Hematopoietic multipotent progenitor cell treated with erythropoietin and hydrocortisone succinate and interleukin-3 and kit ligand, for 4 days (in vitro differentiated cells): ENCODE results near the gene S100B.
A peak's percentile ranks its signal among the peaks of the same experiment; 100 is the strongest.

ENCODE experiments used
- DNase-seq: peaks from one replicate; pipeline ENCODE4 v3.0.0-alpha.2; 2015

The S100B gene

DNA sequence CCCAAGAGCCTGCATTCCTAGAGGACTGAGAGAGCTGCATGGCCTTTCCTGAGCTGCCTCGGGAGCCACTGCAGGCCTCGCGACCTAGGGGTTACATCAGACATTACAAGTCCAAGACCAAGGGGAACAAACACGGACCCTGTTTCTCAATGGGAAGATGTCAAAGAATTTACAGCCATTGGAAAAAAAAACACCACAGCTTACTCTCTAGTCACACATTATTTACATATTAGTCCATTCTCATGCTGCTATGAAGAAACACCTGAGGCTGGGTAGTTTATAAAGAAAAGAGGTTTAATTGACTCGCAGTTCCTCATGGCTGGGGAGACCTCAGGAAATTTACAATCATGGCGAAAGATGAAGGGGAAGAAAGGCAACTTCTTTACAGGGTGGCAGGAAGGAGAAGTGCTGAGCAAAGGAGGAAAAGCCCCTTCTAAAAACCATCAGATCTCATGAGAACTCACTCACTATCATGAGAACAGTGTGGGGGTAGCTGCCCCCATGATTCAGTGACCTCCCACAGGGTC, 22.2 kb upstream of the S100B start:
- no peak for DNase-seq

DNA sequence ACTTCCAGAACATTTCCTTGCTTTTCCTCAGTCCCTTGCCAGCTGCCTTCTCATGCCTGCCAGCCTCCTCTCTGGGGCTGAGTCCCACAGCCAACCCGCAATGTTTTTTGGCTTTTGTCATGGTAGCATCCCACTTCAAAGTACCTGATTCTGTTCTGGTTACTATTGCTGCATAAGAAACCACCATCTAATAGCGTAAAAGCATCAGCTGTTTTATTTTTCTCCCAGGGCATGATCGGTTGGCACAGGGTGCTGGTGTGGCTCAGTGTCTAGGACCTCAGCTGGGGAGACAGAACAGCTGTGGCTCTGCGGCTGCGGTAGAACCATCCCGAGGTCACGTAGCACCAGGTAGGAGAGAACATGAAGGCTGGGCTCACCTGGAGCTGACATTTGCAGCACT, 21.7 kb upstream of the S100B start:
- no peak for DNase-seq

DNA sequence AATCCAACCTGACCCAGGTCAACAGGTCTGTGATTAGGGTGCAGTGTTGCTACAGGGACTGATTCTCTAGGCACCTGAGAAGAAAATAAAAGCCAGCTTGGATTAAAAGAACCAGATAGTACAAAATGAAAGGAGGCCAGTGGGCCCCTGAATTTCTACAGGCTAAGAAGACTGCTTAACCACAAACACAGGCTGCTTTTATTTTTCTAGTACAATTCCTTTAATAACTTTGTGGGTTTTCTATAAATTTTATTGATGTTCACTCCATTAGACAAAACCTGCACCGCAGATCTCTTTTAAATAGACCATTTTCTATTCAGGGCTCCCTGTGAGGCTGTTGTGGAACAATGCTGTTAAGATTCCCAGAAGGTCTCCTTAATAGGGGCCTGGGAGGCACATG, 20.9 kb upstream of the S100B start:
- DNase-seq = no peak

DNA sequence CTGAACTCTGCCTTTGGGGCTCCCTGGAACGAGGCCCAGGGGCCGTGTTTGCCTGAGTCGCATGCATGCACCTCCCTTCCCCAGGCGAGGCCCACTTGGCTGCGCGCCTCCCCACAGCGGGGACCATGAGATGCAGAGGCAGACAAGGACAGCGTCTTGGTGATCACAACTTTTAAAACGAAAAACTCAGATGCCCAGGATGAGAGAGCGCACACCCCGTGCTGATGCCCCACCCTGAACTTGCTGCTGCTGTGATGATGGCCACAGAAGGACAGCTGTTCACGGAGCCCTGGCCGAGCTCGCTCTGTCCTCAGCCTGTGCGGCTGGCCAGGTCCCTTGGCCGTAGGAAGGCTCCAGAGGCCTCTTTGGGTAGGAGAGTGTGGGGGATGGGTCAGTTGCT, 19.2 kb upstream of the S100B start:
- no peak for DNase-seq

DNA sequence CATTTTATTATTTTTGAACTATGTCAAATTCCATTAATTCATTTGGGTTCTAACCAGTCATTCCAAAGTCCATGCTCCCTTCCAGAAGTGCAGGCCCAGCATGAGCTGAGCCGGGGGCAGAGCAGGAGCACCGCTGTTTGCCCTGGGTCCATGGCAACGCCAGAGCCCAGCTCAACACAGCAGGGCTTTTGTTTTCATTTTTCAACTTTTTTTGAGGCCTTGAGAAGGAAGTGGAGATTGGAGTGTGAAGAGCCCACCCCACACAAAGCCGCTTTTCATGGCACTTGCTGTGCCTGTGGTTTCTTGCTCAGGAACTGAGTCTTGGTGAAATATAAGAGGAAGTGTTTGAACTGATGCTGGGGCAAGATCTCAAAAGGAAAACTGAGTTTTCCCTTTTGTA, 17.3 kb upstream of the S100B start:
- peak; percentile 91 for DNase-seq

DNA sequence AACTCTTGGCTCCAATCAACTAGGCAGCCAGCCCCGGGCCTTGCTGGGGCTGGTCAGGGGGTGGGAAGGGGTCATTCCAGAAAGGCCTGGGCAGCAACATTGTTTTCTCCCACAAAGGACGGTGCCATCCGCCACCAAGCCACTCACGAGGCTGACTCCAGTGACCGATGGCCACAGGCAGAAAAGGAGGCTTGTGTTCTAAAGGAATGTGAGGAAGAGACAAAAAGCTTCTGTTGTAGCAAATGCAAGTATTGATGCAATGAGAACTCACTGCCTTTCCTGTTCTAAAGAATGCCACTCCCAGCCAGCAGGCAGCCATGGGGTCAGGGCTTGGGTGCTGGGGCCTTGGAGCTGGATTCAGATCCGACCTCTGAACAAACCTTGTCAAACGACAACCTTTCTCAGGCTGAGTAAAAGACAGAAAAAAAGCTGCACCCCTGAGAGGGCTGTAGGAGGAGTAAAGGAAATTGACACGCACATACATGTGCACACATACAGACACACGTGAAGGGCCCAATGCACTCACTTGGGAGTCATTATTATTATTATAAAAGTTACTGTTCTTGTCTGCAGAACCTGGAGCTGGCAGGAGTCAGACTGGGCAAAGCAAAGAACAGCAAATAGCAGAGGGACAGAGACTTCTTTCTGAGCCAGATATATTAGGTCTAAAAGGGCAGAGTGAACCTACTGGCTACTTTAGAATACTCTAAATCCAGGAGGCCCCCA, 16.7 kb upstream of the S100B start:
- no peak for DNase-seq

DNA sequence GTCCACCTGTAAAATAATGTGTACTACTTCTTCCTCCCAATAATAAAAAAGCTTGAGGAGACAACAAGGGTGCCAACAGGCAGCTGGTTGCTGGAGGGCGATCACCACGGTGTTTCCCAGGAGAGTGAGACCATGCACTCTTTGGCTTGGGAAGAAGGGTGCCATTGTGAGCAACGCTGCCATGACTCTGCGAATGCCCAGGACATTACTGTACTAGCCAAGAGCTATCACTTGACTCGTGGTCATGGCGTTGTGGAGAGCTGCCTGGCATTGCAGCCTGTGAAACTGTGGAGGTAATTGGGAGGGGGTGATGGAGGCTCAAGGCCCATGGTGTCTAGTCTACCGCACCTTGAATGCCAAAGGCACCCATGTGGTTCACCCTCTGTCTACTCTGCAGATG, 16.0 kb upstream of the S100B start:
- no peak for DNase-seq

DNA sequence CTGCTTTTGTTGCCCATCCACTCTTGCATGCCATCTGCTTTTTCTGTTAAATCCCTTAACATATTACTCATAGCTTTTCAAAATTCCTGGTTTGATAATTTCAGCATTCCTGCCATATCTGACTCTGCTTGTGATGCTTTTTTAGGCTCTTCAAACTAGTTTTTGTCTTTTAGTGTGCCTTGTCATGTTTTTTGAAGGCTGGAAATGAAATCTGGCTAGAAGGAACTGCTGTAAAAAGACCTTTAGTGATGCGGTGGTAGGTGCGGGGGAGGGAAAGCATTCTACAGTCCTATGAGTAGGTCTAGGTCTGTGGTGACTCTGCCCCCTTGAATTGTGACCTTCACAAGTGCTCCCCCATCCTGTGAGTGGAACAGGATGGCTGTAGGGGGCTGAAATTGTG, 15.0 kb upstream of the S100B start:
- DNase-seq = no peak

DNA sequence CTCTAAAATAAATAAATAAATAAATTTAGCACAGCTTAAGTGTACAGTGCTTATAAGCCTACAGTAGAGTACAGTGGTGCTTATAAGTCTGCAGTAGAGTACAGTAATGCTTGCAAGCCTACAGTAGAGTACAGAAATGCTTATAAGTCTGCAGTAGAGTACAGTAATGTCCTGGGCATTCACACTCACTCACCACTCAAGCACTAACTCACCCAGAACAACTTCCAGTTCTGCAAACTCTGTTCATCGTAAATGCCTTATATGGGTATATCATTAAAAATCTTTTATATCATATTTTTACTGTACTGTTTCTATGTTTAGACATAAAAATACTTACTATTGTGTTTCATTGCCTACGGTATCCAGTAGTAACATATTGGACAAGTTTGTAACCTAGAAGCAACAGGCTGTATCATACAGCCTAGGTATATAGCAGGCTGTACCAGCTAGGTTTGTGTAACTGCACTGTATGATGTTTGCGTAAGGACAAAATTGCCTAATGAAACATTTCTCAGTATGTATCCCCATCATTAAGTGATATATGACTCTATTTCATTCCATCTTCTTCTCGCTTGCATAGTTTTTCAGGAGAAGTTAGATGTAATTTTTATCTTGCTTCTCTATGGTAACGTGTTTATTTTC, 14.0 kb upstream of the S100B start:
- DNase-seq = no peak

DNA sequence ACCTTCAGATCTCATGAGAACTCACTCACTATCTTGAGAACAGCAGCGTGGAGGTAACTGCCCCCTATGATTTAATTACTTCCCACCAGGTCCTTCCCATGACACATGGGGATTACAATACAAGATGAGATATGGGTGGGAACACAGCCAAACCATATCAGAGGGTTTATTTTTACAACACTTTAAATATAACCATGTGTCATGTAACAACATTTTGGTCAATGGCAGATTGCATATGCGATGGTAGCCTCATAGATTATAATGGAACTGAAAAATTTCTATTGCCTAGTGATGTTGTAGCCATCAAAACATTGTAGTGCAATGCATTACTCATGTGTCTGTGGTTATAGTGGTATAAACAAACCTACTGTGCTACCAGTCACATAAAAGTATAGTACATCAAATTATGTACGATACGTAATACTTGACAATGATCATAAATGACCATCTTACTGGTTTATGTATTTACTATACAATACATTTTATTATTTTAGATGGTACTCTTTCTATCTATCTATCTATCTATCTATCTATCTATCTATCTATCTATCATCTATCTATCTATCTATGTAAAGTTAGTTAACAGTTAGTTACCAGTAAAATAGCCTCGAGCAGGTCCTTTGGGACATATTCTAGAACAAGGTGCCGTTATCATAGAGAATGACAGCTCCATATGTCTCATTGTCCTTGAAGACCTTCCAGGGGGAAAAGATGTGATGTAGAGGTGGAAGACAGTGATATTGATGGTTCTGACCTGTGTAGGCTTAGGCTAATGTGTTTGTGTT, 12.6 kb upstream of the S100B start:
- DNase-seq = no peak

DNA sequence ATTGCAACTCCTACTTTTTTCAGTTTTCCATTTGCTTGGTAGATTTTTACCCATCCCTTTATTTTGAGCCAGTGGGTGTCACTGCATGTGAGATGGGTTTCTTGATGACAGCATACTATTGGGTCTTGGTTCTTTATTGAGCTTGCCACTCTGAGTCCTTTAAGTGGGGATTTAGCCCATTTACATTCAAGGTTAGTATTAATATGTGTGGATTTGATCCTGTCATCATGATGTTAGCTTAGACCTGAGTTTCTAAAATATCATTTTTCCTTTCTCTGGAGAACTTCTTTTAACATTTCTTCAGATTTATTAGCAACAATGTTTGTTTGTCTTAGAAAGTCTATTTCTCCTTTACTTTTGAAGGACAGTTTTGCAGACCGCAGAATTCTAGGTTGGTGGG, 11.8 kb upstream of the S100B start:
- DNase-seq = no peak

DNA sequence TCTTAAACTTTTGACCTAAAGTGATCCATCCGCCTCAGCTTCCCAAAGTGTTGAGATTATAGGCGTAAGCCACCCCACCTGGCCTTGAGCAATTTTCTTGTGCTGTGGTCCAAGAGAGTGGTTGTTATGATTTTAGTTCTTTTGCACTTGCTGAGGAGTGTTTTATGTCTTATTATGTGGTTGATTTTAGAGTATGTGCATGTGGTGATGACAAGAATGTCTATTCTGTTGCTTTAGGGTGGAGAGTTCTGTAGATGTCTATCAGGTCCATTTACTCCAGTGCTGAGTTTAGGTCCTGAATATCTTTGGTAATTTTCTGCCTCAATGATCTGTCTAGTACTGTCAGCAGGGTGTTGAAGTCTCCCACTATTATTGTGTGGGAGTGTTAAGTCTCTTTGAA, 11.2 kb upstream of the S100B start:
- DNase-seq = no peak

DNA sequence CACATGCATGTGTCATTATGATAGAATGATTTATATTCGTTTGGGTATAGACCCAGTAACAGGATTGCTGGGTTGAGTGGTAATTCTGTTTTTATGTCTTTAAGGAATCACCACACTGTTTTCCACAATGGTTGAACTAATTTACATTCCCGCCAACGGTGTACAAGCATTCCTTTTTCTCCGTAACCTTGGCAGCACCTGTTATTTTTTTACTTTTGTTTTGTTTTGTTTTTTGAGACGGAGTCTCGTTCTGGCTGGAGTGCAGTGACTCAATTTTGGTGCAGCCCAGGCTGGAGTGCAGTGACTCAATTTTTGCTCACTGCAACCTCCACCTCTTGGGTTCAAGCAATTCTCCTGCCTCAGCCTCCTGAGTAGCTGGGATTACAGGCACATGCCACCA, 8.5 kb upstream of the S100B start:
- DNase-seq = no peak

DNA sequence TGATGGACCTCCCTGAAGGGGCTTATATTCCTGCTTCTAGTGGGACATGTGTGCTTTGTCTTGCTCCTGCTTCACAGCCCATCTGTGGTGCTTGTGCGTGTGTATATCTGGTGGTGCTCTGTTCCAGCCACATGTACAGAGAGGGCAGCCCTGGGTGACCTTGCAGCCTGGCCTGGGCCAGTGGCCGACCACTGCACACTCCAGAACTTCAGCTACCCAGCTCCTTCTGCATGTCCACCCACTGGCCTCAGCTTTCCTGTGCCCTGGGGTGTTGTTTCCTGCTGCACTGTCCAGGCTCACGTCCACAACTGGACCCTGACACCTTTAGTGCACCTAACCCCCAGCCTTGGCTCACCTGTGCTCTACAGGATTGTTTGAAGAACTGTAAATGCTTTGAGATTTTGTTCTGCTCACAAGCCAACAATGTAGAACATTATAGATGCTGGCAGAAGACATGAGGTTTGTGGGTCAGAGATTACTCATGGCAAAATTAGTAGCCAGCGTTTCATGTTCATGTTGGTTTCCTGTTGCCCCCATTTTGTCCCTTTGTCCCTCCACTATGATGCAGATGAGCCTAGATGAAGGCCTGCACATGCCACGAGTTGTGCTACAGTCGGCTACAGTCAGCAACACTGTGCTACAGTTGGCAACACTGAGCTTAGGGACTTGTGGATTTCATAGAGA, 5.3 kb upstream of the S100B start:
- DNase-seq = no peak

DNA sequence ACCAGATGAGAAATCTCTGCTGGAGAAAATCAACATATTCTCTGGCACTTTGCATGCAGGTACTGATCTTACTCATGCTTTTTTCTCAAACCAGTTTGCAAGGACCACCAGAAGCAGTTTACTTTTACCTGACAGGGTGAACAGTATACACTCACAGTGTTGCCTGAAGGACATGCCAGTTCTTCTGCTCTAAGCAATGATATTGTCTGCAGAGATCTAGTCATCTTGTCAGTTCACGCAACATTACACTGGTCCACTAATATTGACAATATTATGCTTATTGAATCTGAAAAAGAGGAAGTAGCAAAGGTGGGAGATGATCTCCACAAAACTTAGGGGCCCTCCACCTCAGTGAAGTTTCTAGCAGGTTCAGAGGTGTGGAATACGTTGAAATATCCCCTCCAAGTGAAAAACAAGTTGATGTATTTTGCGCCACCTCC, 3.8 kb upstream of the S100B start:
- DNase-seq = no peak

DNA sequence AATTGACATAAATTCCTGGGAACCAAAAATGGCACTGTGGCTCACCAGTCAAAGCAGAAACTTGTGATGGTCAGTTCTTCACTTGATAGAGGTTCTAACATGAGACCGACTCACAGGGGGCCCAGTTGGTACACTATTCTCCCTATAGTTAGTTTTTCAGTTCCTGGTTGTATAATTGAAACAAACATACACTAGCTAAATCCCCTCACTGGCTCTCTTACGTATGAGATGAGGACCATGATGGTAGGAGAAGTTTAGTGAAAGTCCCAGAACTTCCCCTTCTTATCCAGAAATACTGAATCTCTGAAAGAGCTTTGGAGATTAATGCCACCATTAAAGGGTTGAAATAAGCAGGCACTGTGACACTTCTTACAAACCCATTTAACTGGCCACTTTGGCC, 2.8 kb upstream of the S100B start:
- DNase-seq = no peak

DNA sequence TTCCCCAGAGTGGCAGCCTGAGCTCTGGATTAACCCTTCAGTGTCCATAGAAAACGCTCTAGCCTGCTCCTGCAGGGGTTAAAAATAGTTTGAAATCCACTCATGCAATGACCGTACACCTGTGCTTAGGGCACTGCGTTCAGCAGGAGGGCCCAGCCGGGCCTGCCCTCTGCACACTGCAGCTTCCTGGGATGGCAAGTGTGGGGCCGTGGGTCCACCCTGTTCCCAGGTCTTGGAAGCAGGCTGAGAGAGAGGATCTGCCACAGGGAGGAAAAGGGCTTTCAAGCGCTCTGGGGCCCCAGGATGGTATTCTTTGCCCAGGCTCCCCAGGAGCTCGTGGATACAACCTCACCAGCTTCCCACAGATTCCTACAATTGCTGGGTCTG, 1.5 kb upstream of the S100B start:
- DNase-seq = no peak

DNA sequence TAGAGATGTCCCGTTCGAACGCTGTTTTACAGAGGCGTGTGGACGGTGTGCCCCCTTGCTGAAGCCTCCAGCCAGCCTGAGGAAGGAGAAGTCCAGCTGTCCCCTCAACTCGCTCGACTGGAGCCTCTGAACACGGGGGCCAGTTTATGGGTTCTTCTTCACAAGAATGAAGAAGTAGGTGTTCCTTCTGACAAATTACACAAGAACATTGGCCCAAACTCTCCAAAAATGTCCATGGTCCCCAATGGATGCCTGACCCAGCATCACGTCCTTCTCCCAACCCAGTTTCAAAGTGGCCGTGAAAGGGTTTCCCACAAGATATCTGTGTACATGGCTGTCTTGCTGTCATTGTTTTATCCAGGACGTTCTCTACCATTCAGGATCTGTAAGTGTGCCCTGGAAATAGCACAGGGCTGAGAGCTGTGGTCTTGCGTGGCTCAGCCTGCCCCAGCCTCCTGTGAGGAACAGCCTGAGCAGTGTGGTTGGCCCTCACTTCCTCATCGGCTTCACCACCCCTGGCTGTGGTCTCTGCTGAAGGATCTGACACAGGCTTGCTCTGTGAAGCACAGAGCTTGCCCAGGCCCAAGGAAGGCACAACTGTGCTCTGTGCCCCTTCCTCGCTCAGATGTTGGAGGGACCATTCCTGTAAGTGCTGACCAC, 1.0 kb upstream of the S100B start:
- peak; percentile 95 for DNase-seq

DNA sequence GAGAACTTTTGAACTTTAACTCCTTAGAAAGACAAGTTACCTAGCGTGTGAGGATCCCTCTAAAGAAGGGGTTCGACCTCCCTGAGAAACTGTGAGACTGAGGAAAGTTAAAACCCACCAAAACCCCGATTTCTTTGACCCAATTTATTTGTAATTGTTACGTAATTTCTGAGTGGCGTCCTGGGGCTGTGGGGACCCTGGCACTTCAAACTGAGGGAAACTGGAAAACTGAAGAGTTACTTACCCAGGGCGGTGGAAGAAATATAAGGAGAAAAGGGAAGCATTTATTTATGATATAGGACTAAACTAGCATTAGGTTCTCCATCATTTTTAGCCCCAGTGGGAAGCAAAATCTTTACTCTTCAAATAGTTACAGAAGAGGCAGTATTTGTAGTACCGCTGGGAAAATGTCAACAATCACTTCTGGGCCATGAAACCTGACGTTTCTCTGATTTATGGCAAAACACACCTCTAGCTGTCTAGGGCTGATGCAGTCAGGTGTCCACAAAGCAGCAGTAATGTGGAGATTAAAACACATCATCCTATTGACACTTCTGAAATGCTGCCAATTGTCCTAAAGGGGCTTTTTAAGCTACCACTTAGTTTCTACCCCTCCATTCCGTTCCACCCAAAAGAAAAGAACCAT, 430 bp downstream of the S100B start:
- no peak for DNase-seq

DNA sequence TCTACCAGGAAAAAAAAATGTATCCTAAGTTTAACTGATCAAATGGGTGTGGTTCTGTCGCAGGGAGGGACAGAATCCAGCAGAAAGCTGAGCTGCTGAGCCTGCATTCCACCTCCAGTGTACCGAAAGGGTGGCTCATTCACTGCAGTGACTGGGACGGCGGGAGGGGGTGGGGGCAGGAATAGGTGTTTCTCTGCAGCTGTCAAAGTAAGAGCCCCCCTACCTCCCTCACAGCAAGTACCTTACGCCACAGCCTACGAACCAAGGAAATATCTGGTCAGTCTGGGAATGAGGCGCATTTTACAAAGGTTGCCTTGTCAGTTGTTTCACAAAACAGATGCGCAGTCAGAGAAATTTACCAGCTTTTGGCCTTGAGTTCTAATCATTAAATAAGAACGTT, 1.7 kb downstream of the S100B start:
- no peak for DNase-seq

DNA sequence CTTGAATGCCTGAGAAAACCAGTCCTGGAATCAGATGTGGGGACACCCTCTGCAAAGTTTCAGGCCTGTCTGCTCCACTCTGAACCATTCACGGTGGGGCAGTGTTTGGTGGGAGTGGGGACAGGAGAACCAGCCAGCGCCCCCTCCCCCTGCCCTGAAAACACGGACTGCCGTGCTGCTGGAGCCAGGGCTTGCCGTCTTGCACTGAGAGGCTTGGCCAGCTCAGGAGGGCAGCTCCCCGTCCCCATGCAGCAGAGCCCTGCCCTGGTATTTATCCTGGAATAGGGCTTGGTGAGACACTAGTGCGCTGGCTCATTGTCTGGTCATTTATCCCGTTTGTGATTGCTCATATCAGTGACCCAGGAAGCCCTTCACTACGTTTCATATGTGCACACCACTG, 3.9 kb downstream of the S100B start:
- DNase-seq = no peak

DNA sequence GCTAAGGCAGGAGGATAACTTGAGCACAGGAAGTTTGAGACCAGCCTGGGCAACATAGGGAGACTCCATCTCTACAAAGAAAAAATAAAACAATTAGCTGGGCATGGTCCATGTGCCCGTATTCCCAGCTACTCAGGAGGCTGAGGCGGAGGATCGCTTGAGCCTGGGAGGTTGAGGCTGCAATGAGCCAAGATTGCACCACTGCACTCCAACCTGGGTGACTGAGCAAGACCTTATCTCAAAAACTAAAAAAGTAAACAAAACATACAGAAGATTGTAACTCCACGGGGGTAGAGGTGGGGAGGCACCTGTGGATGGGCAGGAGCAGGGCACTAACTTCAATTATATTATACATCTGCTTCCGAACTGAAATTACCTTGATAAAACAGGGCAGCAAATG, 4.6 kb downstream of the S100B start:
- DNase-seq = no peak
